ENCODE results near the gene TMEM87B.
"Not testable (repeated sequence)": the region's sequence is repeated elsewhere in the genome, so short reads cannot be mapped to it uniquely, and the experiment has no call there.

Gene TMEM87B

GRCh38 chr2:112033600-112033999 lies 21.5 kb upstream of the TMEM87B start:
- no peak for DNase-seq

DNA sequence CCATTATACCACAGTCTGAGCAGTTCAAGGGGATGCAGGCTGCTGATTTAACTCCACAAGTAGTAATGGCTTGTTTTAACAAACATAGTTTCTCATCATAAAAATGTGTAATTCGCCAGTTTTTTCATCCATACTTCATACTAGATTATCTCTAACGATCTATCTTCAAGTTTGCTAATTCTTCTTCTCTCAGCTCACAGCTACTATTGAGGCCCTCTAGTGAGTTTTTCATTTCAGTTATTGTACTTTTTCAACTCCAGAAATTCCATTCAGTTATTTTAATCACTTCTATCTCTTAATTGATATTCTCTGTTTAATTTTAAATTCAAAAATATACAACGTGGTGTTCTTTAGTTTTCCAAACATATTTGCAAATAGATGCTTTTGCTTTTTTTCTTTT lies 20.1 kb upstream of the TMEM87B start:
- DNase-seq: no peak

DNA sequence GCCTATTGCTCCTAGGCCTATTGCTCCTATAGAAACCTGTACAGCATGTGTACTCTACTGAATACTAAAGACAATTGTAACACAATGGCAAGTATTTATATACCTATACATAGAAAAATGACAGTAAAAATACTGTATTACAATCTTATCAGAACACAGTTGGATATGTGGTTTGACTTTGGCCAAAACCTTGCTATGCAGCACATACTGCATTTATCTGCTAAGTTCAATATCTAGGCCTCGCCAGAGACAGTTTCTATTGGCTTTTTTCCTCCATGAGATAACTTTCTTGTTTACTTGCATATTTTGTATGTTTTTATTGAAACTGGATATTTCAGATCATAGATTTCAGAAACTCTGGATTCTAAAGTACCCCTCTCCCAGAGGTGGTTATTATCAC lies 19.3 kb upstream of the TMEM87B start:
- DNase-seq: no peak

- DNase-seq: not testable (repeated sequence)
These were observed 15.5 kb upstream of the TMEM87B start for GRCh38 chr2:112039556-112039955.

- not testable (repeated sequence) for DNase-seq
These were observed 15.0 kb upstream of the TMEM87B start for GRCh38 chr2:112040066-112040465.

DNA sequence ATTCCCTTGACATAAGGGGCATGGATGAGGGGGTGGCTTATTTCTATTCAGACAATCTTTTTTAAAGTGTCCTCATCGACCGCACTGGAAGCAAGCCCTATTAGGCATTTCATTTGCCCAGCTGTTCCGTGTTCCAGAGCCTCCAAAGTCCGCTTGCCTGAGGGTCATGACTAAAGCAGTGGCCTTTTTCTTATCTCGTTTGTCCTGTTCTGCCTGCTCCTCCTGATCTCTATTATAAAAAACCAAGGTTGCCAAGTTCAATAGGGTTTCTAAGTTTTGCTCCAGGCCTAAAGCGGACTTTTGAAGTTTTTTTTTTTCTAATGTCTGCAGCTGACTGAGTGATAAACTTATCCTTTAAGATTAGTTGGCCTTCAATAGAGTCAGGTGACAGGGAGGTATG lies 13.6 kb upstream of the TMEM87B start:
- DNase-seq: not testable (repeated sequence)

- no peak for DNase-seq
These were observed 9.5 kb upstream of the TMEM87B start for GRCh38 chr2:112045446-112046014.

- DNase-seq: no peak
These were observed 8.8 kb upstream of the TMEM87B start for GRCh38 chr2:112046231-112046630.

DNA sequence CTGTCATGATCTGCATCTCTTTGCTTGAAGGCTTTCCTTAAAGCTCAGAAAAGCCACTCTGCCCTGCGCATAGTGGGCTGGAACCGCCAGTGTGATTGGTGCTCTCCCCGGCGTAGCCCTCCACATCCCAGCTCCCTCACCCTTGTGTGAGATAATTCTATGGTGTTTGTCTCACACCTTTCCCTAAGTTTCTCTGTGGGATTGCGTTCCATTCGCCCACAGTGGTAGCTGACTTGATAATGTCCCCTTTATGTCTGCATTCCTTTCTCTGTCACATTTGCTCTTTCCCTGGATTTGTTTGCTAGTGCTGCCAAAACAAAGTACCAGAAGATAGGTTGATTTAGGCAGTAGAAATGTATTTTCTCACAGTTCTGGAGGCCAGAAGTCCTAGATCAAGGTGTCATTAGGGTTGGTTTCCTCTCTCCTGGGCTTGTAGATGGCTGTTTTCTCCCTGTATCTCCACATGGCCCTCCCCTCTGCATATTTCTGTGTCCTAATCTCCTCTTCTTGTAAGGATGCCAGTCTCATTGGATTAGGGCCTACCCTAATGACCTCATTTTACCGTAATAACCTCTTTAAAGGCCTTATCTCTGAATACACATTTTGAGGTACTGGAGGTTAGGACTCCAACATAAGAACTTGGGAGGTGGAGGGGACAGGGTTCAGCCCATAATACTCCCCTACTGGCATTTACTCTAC lies 7.4 kb upstream of the TMEM87B start:
- DNase-seq: no peak

- no peak for DNase-seq
These were observed 6.9 kb upstream of the TMEM87B start for GRCh38 chr2:112048236-112048592.

- peak in 1 of 2 experiments; percentile 35 for DNase-seq
These were observed 6.2 kb upstream of the TMEM87B start for GRCh38 chr2:112048887-112049286.

- no peak for DNase-seq
These were observed 4.8 kb upstream of the TMEM87B start for GRCh38 chr2:112050316-112050715.

GRCh38 chr2:112053917-112054846 lies 887 bp upstream of the TMEM87B start:
- peak; percentile 84 to 96 for DNase-seq

GRCh38 chr2:112055730-112056625 lies 909 bp downstream of the TMEM87B start:
- peak; percentile 24 to 39 for DNase-seq

DNA sequence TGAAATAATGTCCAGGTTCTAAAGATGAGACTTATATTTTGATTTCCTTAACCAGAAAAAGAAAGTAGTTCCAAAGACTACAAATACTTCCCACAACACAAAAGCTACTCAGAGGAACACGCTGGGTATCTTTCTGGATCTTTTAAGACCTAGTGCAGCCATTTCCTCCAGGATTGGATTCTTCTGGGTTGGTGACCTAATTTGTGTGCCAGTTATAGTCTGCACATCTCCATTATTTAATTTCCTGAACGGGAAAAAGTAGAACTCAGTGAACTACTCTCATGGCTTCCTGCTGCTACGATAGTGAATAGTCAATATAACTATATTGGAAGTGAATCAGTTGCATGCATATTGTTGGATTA lies 1.5 kb downstream of the TMEM87B start:
- no peak for DNase-seq

DNA sequence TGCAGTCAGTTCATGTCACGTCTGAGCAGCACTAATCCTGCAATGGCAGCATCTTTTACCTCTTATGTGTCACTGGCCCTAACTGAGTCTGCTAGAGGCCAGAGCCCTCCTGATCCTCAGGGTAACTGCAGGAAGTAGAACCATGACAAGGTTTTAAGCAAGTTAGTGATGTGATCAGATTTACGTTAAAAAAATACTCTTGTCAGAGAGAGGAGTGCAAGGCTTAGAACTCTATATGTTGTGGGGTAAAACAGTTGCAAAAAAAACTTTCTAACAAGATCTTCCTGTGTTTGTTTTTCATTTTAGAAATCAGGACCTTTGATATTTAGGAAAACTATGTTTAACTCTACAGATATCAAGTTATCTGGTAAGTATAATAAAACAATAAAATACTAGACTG lies 4.6 kb downstream of the TMEM87B start:
- no peak for DNase-seq

GRCh38 chr2:112061299-112061698 lies 6.2 kb downstream of the TMEM87B start:
- no peak for DNase-seq

- no peak for DNase-seq
These were observed 6.8 kb downstream of the TMEM87B start for GRCh38 chr2:112061840-112062239.

GRCh38 chr2:112062894-112063293 lies 7.8 kb downstream of the TMEM87B start:
- no peak for DNase-seq

- DNase-seq: no peak
These were observed 10.4 kb downstream of the TMEM87B start for GRCh38 chr2:112065486-112065885.

DNA sequence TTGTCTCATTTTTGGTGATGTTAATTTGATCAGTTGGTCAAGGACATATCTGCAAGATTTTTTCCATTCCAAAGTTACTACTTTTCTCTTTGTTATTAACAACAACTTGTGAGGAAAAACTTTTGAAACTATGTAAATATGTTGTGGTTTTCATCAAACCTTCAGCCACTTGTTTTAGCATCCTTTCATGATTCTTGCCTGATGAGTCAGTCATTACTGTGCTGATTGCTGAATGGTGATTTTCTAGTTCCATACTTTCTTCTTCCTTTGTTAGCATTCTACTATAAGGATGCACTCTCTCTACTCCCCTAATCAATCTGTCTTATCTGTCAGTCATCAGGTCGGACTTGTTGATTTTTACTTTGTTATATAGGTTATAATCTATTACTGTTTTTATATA lies 10.9 kb downstream of the TMEM87B start:
- DNase-seq: no peak

- not testable (repeated sequence) for DNase-seq
These were observed 14.7 kb downstream of the TMEM87B start for GRCh38 chr2:112069794-112070193.

DNA sequence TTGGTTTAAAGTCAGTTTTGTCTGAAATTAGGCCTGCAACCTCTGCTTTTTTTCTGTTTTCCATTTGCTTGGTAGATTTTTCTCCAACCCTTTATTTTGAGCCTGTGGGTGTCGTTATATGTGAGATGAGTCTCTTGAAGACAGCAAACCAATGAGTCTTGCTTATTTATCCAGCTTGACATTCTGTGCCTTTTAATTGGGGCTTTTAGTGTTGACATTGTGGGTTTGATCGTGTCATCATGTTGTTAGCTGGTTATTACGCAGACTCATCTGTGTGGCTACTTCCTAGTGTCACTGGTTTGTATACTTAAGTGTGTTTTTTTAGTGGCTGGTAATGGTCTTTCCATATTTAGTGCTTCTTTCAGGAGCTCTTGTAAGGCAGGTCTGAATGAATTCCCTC lies 18.8 kb downstream of the TMEM87B start:
- peak; percentile 13 to 56 for DNase-seq

Measured in SHP77 (cell line).